NCI-H345 (cell line): ENCODE measurements around the gene CNTN5.
"Not testable (repeated sequence)": the region's sequence is repeated elsewhere in the genome, so short reads cannot be mapped to it uniquely, and the experiment has no call there.

Experiments used
- DNase-seq: peaks from one replicate; lab custom pipeline; 2025; lab: John Stamatoyannopoulos, UW

The CNTN5 gene

GRCh38 chr11:99275521-99275920, 254.8 kb downstream of the CNTN5 start:
- peak; percentile 16 for DNase-seq

- DNase-seq: peak; percentile 75
Observed at GRCh38 chr11:99277281-99277680, 256.5 kb downstream of the CNTN5 start.

- DNase-seq: no peak
Observed at GRCh38 chr11:99279266-99279665, 258.5 kb downstream of the CNTN5 start.

GRCh38 chr11:99281331-99281730, 260.6 kb downstream of the CNTN5 start:
- no peak for DNase-seq

GRCh38 chr11:99297925-99298324, 277.2 kb downstream of the CNTN5 start:
- not testable (repeated sequence) for DNase-seq

GRCh38 chr11:99307510-99308088, 286.9 kb downstream of the CNTN5 start:
- DNase-seq: no peak

GRCh38 chr11:99311870-99312269, 291.1 kb downstream of the CNTN5 start:
- no peak for DNase-seq

GRCh38 chr11:99316776-99317520, 296.2 kb downstream of the CNTN5 start:
- peak; percentile 52 for DNase-seq

- no peak for DNase-seq
Observed at GRCh38 chr11:99320769-99321290, 300.1 kb downstream of the CNTN5 start.

GRCh38 chr11:99325847-99326246, 305.1 kb downstream of the CNTN5 start:
- DNase-seq: no peak

GRCh38 chr11:99327066-99327465, 306.3 kb downstream of the CNTN5 start:
- DNase-seq: no peak

- DNase-seq: peak; percentile 3
Observed at GRCh38 chr11:99327527-99327926, 306.8 kb downstream of the CNTN5 start.

GRCh38 chr11:99333621-99334020, 312.9 kb downstream of the CNTN5 start:
- DNase-seq: peak; percentile 27

- peak; percentile 16 for DNase-seq
Observed at GRCh38 chr11:99343117-99343516, 322.4 kb downstream of the CNTN5 start.

GRCh38 chr11:99349151-99349673, 328.5 kb downstream of the CNTN5 start:
- DNase-seq: no peak

GRCh38 chr11:99351624-99352023, 330.9 kb downstream of the CNTN5 start:
- no peak for DNase-seq

- DNase-seq: no peak
Observed at GRCh38 chr11:99352642-99353041, 331.9 kb downstream of the CNTN5 start.

GRCh38 chr11:99366546-99366945, 345.8 kb downstream of the CNTN5 start:
- no peak for DNase-seq

GRCh38 chr11:99368583-99368982, 347.8 kb downstream of the CNTN5 start:
- DNase-seq: no peak

- DNase-seq: peak; percentile 84
Observed at GRCh38 chr11:99370549-99371216, 349.9 kb downstream of the CNTN5 start.

GRCh38 chr11:99371257-99371656, 350.5 kb downstream of the CNTN5 start:
- DNase-seq: no peak

- DNase-seq: no peak
Observed at GRCh38 chr11:99376463-99376862, 355.7 kb downstream of the CNTN5 start.
